SK-MEL-5 (cell line): ENCODE results near the gene HCN3. TPM values are rescaled to one million over a fixed set of nuclear protein-coding genes. Genes with fewer than 3 reads are reported as not detected.

ENCODE experiments used
- DNase-seq: peaks from one replicate; pipeline ENCODE4 v3.0.0-alpha.2; 2016; ENCODE audit warnings: low read depth, low spot score
- in situ Hi-C: cut with HindIII; loops from 2 replicates; pipeline ENCODE4 v1.10.0; 2016; ENCODE audit warnings: low sequenced_read_pairs, high pct_unique_total_duplicates, low pct_unique_long_range_greater_than_20kb
- total RNA-seq: library from RNA; depleted of rRNA; stranded (reverse); fragments of >200 nt; shearing (Covaris generic); gene quantifications from 2 replicates; pipeline ENCODE4 v1.2.3, GENCODE V29; 2014

Gene HCN3
- total RNA-seq, 1 experiment from 2014 or later: 2.9 TPM

- in situ Hi-C loops: no loop called here
- no peak for DNase-seq
Measured at GRCh38 chr1:155295942-155296267, 18.6 kb downstream of the HCN3 start.

- DNase-seq: no peak
- in situ Hi-C loops: no loop called here
Measured at GRCh38 chr1:155296661-155297060, 19.4 kb downstream of the HCN3 start.

DNA sequence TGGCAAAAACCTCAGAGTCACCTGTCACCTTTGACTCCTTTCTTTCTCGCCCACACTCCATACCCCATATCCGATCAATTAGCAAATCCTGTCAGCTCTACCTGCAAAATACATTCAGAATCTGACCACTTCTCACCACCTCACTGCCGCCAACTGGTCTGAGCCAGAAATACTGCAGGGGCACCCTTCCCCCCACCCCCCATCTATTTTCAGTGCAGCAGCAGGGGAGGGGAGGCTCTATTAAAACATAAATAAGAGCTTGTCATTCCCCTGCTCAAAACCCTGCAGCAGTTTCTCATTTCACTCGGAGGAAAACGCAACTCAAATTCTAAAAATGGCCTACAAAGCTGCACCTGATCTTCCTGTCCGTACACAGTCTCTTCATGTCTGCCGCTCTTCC is 20.1 kb downstream of the HCN3 start:
- in situ Hi-C loops: no loop called here
- no peak for DNase-seq

DNA sequence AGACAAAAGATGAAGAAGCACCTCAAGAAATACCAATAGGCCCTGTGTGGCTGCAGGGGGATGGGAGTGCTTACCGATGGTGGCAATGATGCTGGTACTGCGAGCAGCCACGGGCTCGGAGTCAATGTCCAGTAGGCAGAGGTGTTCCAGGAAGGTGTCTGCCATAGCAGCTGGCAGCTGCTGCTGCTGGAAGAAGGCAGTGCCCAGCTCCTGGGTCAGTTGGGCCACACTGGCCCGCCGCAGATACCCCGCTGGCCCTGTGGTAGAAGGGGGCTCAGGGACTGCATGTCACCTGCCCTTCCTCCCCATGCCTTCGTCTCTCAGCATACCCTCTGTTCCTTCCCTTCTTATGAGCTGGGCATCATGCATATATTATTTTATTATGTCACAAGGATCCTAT is 22.8 kb downstream of the HCN3 start:
- no peak for DNase-seq
- in situ Hi-C loops: no loop called here

DNA sequence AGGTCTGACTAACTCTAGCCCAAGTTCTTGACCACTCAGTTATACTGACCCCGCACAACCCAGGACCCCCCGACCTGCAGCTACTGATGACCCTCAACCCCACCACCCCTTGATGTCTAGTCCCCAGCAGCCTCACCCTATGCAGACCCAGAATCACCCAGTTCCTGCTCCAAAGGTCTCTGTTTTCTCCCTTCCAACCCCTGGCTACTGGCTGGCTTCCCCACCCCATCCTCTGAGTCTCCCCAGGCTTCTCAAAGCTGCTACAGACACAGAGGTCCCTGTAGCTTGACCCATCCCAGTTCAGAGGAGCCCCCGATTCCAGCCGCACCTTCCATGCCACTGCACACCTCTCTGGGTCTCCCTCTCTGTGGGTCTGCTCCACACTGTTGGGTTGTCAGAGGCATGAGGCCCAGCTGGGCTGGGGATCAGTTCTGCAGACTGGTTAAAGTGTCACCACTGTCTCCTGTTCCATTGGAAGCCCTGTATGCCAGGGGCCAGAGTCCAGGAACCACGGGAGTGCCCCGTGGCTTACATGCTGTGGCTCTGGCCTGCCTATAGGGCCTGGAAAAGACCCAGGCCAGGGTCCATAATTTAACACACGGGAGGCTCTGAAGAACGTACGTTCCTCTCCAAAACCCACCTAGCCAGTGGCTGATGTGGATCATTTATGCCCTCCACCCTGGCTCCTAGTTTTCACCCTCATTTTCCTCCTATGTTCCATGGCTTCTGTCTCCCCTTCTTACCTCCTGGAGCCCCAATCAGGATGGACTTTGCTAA is 23.5 kb downstream of the HCN3 start:
- DNase-seq: no peak
- in situ Hi-C loops: no loop called here

DNA sequence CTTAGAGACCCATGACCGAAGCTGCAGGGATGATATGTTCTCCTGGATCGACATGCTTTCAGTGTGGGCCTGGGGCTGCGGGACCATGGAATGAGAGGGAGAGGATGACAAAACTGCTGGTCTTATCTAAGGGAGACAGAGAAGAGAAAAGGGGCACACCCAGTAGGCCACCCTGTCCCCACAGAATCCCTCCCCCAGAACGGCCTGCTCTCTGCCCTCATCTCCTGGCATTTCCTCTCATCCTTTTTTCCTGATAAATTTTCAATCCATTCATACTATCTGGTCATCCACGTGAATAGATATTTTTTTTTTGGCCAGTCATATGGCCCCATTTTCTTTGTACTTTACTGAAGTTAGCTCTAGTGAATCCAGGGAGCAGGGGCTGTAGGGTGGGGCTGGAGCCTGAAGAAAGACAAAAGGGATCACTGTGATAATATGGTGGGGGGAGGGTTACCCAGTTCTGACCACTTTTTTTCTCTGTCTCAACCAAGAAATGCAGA is 24.1 kb downstream of the HCN3 start, which contains the start of gene PKLR:
Gene PKLR (minus strand): TSS at position 97 of the 500 bp plus-strand sequence. CDS start 43 bp downstream, at position 54.
- DNase-seq: no peak

GRCh38 chr1:155304558-155305063 is 27.3 kb downstream of the HCN3 start:
- in situ Hi-C loops: no loop called here
- DNase-seq: no peak

More for the DNA sequence above, 24.1 kb downstream of the HCN3 start, which contains the start of gene PKLR:
- in situ Hi-C loops: no loop called here

DNA sequence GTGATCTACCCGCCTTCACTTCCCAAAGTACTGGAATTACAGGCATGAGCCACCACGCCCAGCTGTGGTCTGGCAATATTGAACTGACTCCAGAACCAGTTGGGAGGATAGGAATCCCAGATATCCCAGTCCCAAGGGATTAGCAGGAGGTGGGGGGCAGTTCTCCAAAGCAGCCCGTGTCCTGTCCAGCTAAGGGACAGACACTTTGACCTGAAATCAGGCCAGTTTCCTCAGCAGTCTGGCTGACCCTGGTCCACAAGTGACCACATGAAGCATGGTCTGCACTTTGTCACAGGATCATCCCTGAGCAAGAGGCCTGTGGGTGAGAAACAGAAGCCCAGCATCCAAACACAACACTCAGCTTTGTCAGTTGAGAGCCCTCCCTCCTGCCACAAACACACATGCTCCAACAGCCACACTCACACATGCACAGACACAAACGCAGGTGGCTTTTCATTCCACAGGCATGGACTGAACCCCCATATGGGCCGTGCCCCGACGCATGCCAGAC is 28.7 kb downstream of the HCN3 start:
- in situ Hi-C loops: no loop called here
- no peak for DNase-seq

DNA sequence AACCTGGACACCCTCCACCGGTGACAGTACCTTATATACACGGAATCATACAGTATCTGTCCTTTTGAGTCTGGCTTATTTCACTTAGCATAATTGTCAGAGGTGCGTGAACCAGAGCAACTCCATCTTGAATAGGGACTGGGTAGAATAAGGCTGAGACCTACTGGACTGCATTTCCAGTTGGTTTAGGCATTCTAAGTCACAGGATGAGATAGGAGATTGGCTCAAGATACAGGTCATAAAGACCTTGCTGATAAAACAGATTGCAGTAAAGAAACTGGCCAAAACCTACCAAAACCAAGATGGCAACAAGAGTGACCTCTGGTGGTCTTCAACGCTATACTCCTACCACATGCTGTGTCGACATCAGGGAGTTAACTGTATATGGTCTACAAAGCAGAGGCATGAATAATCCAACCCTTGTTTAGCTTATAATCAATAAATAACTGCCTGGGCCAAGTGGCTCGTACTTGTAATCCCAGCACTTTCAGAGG is 30.0 kb downstream of the HCN3 start:
- in situ Hi-C loops: no loop called here
- peak; percentile 85 for DNase-seq

GRCh38 chr1:155308493-155309422 is 31.5 kb downstream of the HCN3 start, which contains the start of gene FDPS:
TSS of gene FDPS (plus strand) at chr1:155308866. CDS start at chr1:155309790, 924 bp downstream.
- in situ Hi-C loops: no loop called here

GRCh38 chr1:155309423-155310021 is 32.3 kb downstream of the HCN3 start:
- DNase-seq: no peak
- in situ Hi-C loops: no loop called here

More at GRCh38 chr1:155308493-155309422, 31.5 kb downstream of the HCN3 start, which contains the start of gene FDPS:
- peak; percentile 100 for DNase-seq

DNA sequence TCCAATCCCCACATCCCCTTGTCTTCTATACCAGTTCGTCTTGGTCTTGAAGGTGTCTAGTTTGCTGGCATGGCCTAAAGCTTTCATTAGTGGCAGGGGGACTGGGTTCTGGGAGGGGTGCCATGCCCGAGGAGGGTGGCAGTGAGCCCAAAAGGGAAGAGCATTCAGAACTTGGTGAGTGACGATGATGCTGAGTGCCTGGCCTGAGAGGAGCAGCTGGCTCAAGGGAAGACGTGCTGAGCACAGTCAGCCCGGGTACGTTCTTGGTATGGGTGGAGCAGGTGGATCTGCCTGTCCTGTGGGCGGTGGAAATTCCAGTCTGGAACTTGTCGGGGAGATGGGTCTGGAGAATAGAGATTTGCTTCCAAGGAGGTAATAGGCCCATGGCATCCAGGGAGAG is 36.0 kb downstream of the HCN3 start:
- in situ Hi-C loops: no loop called here
- DNase-seq: no peak

- in situ Hi-C loops: no loop called here
- no peak for DNase-seq
Measured at GRCh38 chr1:155316922-155317321, 39.7 kb downstream of the HCN3 start.

GRCh38 chr1:155318082-155318481 is 40.8 kb downstream of the HCN3 start:
- DNase-seq: no peak
- in situ Hi-C loops: no loop called here

- in situ Hi-C loops: no loop called here
- no peak for DNase-seq
Measured at GRCh38 chr1:155319536-155319935, 42.3 kb downstream of the HCN3 start.

- in situ Hi-C loops: no loop called here
- no peak for DNase-seq
Measured at GRCh38 chr1:155320252-155320651, 43.0 kb downstream of the HCN3 start.
